BJ (cell line): ENCODE results near the gene CLSTN2. TPM values are rescaled to one million over a fixed set of nuclear protein-coding genes. Genes with fewer than 3 reads are reported as not detected.

ENCODE experiments used
- CTCF ChIA-PET: fragments of 350-600 bp; formaldehyde crosslinking; extraction: SDS; loops from one replicate; lab custom pipeline; 2021; ENCODE audit warnings: antibody characterized with exemption, inconsistent platforms; lab: Yijun Ruan, JAX
- POLR2A ChIA-PET: fragments of 300-600 bp; sonication (Branson Sonifier 250); formaldehyde crosslinking; extraction: SDS; loops from one replicate; lab custom pipeline; 2021; ENCODE audit warnings: antibody characterized with exemption; lab: Charles Lee
- DNase-seq: peaks from one replicate; pipeline ENCODE4 v3.0.0-alpha.2; 2011; ENCODE audit warnings: low read depth
- H3K27me3 ChIP-seq: 2 replicates; pipeline ENCODE4 v1.6.0; 2011; ENCODE audit warnings: low read length; ENCODE audit not compliant: control insufficient read depth, insufficient read depth
- H3K36me3 ChIP-seq: 2 replicates; pipeline ENCODE4 v1.5.1; 2011; ENCODE audit warnings: low read length; ENCODE audit not compliant: control insufficient read depth, insufficient read depth
- H3K4me3 ChIP-seq: 2 replicates; pipeline ENCODE4 v1.5.1; 2011; ENCODE audit warnings: low read depth, mild to moderate bottlenecking, control low read depth, low read length
- polyA plus RNA-seq: library from polyadenylated mRNA; depleted of rRNA; stranded (reverse); fragments of >200 nt; gene quantifications from 2 replicates; pipeline ENCODE4 v1.2.3, GENCODE V29; 2011
- TF ChIP-seq, protein P1 (sequence below): IDR thresholded peaks from 2 replicates; pipeline ENCODE4 v1.5.1; 2011; ENCODE audit warnings: low read depth, mild to moderate bottlenecking, control low read depth, inconsistent platforms, low read length, moderate library complexity; ENCODE audit not compliant: insufficient read depth

CLSTN2 gene
- polyA plus RNA-seq, 1 experiment: 1.8 TPM

DNA sequence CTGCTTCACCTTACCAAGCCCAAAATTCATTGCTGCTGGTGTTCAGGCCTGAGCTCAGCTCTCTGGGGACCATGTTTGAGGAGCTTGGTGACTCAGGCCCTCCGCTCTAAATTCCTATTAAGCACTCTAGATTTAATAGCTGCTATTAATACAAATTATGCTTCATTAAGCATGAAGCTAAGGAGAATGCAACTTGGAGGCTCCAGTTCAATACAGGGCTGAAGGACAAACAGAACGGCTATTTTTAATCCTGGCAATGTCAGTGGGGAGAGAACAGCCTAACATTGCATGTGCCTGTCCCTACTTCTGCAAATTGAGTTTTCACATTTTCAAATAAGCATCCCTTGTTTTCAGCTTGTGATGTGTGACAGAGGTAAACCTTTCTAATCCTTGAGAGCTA is 662.8 kb downstream of the CLSTN2 start:
- H3K4me3 ChIP-seq: no peak overlapping the region
- ChIA-PET CTCF (no interaction called here), POLR2A (no interaction called here)
- no peaks in the 10 kb centered on the region for H3K36me3 ChIP-seq
- TF ChIP-seq, protein P1, sequence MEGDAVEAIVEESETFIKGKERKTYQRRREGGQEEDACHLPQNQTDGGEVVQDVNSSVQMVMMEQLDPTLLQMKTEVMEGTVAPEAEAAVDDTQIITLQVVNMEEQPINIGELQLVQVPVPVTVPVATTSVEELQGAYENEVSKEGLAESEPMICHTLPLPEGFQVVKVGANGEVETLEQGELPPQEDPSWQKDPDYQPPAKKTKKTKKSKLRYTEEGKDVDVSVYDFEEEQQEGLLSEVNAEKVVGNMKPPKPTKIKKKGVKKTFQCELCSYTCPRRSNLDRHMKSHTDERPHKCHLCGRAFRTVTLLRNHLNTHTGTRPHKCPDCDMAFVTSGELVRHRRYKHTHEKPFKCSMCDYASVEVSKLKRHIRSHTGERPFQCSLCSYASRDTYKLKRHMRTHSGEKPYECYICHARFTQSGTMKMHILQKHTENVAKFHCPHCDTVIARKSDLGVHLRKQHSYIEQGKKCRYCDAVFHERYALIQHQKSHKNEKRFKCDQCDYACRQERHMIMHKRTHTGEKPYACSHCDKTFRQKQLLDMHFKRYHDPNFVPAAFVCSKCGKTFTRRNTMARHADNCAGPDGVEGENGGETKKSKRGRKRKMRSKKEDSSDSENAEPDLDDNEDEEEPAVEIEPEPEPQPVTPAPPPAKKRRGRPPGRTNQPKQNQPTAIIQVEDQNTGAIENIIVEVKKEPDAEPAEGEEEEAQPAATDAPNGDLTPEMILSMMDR: no peak
- H3K27me3 ChIP-seq: no peaks in the 10 kb centered on the region
- DNase-seq: no peak

DNA sequence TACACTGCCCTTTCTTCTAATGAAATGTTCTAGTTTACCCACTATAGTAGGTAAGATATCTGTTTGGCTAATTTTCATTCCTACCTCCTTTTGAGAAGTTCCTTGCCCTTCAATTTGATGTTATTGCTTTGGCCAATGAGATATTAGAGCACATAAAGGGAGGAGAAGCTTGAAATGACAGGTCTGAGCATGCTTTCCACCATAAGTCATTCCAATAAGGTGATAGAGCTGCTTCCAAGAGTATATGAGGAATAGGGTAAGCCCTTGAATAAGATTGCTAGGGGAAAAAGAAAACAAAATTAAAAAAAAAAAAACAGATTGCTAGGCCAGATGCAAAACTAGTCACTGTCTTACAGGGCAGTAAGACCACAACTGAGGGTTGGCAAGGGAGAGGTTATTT is 664.0 kb downstream of the CLSTN2 start:
- CTCF ChIA-PET: no interaction called here
- POLR2A ChIA-PET: no interaction called here
- no peak overlapping the region for H3K4me3 ChIP-seq
- H3K27me3 ChIP-seq: no peaks in the 10 kb centered on the region
- no peaks in the 10 kb centered on the region for H3K36me3 ChIP-seq
- TF ChIP-seq, protein P1: no peak
- no peak for DNase-seq

DNA sequence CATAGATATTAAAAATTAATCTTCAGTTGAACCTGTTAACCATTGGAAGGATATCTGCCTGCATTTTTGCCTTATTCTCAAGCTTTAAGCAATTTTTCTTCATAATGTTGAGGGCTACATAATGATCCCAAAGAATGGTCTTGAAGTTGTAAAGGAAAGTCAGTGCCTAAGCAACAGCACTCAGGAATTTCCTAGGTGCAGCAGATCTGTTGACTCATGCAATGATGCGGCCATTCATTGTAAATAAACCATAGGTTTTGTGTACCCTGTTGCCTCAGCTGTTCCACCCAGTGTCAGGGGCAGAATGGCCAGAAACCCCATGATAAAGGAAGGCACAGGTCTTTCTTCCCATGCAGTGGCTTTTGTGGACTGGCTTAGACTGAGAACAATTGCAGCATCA is 664.5 kb downstream of the CLSTN2 start:
- ChIA-PET CTCF (no interaction called here), POLR2A (no interaction called here)
- Histone ChIP-seq H3K36me3 (no peaks in the 10 kb centered on the region), H3K27me3 (no peaks in the 10 kb centered on the region), H3K4me3 (no peak overlapping the region)
- TF ChIP-seq, protein P1: no peak
- no peak for DNase-seq

DNA sequence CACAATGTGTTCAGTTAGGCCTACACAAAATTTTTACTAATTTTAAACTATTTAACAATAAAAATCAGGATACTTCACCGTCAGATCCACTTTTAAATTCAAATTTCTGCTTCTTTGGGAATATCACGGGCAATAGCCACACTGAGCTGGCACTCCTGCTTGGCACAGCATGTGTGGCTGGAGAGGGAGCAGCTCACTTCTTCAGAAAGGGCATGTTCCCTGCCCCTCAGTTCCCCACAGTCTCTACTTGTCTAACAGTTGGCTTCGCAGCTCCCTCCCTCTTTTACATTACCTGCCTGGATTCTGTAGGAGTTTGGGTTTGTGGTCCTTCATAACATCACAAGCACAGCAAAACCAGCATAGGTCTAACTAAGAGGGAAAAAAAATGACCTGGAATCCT is 666.9 kb downstream of the CLSTN2 start:
- DNase-seq: no peak
- TF ChIP-seq, protein P1: no peak
- H3K4me3 ChIP-seq: no peak overlapping the region
- POLR2A ChIA-PET: no interaction called here
- H3K36me3 ChIP-seq: no peaks in the 10 kb centered on the region
- CTCF ChIA-PET: no interaction called here
- H3K27me3 ChIP-seq: no peaks in the 10 kb centered on the region

DNA sequence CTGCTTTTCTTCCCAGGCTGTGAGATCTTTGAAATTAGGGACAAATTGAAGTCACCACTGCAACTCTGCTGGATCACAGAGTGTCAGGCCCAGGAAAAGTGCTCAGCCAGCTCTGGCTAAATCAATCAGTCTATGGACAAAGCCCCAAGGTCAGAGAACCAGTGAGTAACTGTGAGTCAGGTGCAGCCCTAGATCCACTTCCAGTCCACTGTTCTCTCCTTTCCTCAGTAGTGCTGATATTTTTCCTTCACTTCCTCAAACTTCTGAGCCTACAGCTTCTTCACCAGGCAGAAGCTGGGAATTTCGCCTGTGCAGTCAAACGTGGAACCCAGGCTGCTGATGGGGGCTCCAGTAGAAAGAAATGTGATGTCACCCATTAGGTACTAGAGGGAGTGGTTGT is 667.8 kb downstream of the CLSTN2 start:
- no peaks in the 10 kb centered on the region for H3K36me3 ChIP-seq
- no peak for DNase-seq
- TF ChIP-seq, protein P1: no peak
- H3K27me3 ChIP-seq: no peaks in the 10 kb centered on the region
- ChIA-PET CTCF (no interaction called here), POLR2A (no interaction called here)
- H3K4me3 ChIP-seq: no peak overlapping the region
